Measurements from ENCODE around the gene ATRN. TPM values are rescaled to one million over a fixed set of nuclear protein-coding genes. Genes with fewer than 3 reads are reported as not detected.

Gene ATRN
- total RNA-seq, 2 donors from 2014 or later: 13.5 to 13.8 TPM

DNA sequence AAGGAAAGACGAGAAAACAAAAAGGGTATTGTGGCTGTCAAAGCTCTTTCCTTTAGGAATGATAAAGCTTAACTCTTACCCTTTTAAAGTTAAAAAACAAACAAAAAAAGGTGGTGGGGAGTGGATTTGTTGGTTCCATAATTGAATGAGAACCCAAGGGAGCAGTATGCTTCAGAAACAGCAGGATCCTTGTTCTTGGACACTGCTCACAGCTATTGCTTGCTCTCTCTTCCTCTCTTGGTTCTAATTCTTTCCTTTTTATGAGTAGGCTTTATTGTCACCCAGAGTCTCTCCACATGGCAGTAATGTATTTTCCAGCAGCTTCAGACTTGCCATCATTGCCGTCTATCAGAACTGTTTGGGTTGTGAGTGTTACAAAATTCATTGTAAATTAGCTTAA lies 18.7 kb upstream of the ATRN start:
- Mint-ChIP-seq H3K27me3 (peaks cover 32% of the 10 kb centered on the region), H3K36me3 (ENCODE audit: low read depth) (peaks cover 2% of the 10 kb centered on the region), H3K4me3 (no peak overlapping the region), H3K4me1 (no peaks in the 10 kb centered on the region), H3K27ac (no peak overlapping the region)
- H3K9me3 ChIP-seq (ENCODE audit: control insufficient read depth, low read length, poor library complexity, severe bottlenecking): no peaks in the 10 kb centered on the region
- DNase-seq (no peak), ATAC-seq (no peak)

DNA sequence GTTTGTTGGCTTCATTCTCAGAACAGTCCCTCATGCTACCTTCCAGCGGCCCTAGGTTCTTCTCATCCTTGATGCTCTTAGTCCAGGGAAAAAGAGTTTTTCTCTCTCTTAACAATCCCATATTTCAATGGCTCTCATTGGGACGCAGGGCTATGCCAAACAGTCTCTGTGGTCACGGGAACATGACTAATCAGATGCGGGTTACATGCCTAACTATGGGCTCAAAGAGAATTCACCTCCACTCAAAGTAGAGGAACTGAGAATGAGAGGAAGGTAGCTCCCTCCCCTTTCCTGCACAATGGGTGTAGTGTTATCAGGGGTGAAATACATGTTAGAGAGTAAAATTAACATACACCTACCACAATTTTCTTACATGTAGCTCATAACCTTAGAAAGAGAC lies 18.1 kb upstream of the ATRN start:
- no peak overlapping the region for H3K4me3 Mint-ChIP-seq
- H3K4me1 Mint-ChIP-seq: no peaks in the 10 kb centered on the region
- no peaks in the 10 kb centered on the region for H3K9me3 ChIP-seq (ENCODE audit: control insufficient read depth, low read length, poor library complexity, severe bottlenecking)
- ATAC-seq (no peak), DNase-seq (no peak)
- peaks cover 2% of the 10 kb centered on the region for H3K36me3 Mint-ChIP-seq (ENCODE audit: low read depth)
- no peak overlapping the region for H3K27ac Mint-ChIP-seq
- H3K27me3 Mint-ChIP-seq: peaks cover 32% of the 10 kb centered on the region

DNA sequence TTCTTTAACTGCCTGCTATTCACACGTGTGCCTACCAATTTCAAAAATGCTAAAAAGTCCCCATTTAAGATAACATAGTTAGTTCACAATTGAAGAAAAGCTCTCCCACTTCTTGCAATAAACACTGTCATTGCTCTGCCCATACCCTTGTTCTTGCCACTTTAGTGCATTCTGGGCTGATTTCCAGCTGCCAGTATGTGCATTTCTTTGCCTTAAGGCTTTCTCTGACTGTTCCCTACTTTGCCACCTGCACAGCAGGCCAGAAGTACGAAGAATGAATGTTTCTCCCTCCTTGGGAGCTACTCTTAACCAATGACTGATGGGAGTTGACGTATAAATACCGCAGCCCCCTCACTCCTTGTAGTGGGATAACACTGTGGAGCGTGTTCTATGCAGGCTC lies 16.0 kb upstream of the ATRN start:
- H3K4me3 Mint-ChIP-seq: no peak overlapping the region
- H3K36me3 Mint-ChIP-seq (ENCODE audit: low read depth): peaks cover 2% of the 10 kb centered on the region
- no peak for ATAC-seq
- H3K27ac Mint-ChIP-seq: no peak overlapping the region
- H3K9me3 ChIP-seq (ENCODE audit: control insufficient read depth, low read length, poor library complexity, severe bottlenecking): no peaks in the 10 kb centered on the region
- H3K27me3 Mint-ChIP-seq: peaks cover 36% of the 10 kb centered on the region
- H3K4me1 Mint-ChIP-seq: no peaks in the 10 kb centered on the region
- DNase-seq: no peak

DNA sequence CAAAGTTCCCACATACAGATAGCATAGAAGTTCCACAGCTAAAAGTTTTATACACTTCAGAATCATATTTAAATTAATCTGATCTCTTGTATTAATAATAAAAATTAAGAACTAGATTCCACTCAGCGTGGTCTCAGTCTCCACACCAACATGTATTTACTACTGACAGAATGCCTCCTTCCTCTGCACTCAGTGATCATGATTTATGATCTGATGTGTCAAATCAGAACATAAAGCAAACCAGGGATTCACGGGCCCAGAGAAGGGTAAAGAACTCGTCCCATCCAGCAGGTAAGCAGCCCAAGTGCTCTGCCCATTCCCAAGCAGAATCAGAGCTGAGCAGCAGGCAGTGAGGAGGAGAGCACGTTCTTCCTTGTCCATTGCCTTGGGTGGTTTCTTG lies 14.2 kb upstream of the ATRN start:
- no peak for DNase-seq
- no peak overlapping the region for H3K27ac Mint-ChIP-seq
- no peaks in the 10 kb centered on the region for H3K9me3 ChIP-seq (ENCODE audit: control insufficient read depth, low read length, poor library complexity, severe bottlenecking)
- no peak for ATAC-seq
- no peak overlapping the region for H3K4me3 Mint-ChIP-seq
- H3K4me1 Mint-ChIP-seq: no peaks in the 10 kb centered on the region
- H3K36me3 Mint-ChIP-seq (ENCODE audit: low read depth): peaks cover 2% of the 10 kb centered on the region
- peaks cover 40% of the 10 kb centered on the region for H3K27me3 Mint-ChIP-seq

DNA sequence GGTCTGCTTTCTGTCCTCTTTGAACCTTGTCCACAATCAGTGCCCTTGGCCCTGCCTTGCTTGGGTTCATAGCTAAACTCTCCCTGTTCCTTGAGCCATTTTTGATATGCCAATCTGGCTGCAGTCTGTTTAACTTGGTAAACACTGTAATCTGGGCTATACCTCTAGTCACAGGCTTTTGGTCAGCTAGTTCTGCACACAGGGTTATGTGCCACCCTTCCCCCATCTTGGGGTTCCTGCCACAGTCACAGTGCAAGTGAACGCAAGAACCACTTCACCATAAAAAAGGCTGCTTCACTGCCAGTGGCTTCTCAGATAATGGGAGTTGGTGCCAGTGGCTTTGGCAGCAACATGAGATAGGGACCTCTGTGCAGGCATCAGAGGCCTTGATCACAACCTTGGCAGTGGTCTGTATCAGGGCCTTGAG lies 10.9 kb upstream of the ATRN start:
- Mint-ChIP-seq H3K4me3 (no peak overlapping the region), H3K27me3 (peaks cover 20% of the 10 kb centered on the region), H3K27ac (no peak overlapping the region), H3K4me1 (no peaks in the 10 kb centered on the region), H3K36me3 (ENCODE audit: low read depth) (no peaks in the 10 kb centered on the region)
- DNase-seq (no peak), ATAC-seq (no peak)
- H3K9me3 ChIP-seq (ENCODE audit: control insufficient read depth, low read length, poor library complexity, severe bottlenecking): no peaks in the 10 kb centered on the region

DNA sequence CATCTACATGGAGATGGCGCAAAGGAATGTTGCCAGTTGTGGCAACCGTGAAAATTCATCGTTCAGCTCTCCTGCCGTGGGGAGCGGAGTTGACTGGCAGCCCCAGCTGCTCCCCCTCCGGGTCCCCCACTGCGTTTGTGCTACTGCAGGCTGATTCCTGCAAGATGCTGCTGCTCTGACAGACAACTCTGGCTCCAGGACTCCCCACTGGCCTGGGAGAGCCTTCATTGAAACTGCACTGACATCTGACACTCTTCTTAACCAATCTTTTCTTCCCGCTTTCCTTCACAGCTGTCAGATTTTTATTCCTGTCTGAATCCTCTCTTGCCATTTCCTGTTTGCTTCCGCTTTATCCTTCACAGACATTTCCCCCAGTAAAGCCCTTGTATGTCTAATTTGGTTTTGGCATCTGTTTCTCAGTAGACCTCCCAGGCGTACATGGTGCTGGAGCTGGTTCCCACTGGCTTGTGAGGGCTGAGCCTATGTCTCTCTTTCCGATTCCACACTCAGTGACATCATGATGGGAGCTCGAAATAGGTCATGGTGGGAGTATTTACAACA lies 9.5 kb upstream of the ATRN start:
- H3K9me3 ChIP-seq (ENCODE audit: control insufficient read depth, low read length, poor library complexity, severe bottlenecking): no peaks in the 10 kb centered on the region
- Mint-ChIP-seq H3K4me1 (peaks cover 4% of the 10 kb centered on the region), H3K36me3 (ENCODE audit: low read depth) (peaks cover 3% of the 10 kb centered on the region), H3K27ac (no peak overlapping the region), H3K27me3 (peaks cover 17% of the 10 kb centered on the region), H3K4me3 (no peak overlapping the region)
- DNase-seq (no peak), ATAC-seq (no peak)

DNA sequence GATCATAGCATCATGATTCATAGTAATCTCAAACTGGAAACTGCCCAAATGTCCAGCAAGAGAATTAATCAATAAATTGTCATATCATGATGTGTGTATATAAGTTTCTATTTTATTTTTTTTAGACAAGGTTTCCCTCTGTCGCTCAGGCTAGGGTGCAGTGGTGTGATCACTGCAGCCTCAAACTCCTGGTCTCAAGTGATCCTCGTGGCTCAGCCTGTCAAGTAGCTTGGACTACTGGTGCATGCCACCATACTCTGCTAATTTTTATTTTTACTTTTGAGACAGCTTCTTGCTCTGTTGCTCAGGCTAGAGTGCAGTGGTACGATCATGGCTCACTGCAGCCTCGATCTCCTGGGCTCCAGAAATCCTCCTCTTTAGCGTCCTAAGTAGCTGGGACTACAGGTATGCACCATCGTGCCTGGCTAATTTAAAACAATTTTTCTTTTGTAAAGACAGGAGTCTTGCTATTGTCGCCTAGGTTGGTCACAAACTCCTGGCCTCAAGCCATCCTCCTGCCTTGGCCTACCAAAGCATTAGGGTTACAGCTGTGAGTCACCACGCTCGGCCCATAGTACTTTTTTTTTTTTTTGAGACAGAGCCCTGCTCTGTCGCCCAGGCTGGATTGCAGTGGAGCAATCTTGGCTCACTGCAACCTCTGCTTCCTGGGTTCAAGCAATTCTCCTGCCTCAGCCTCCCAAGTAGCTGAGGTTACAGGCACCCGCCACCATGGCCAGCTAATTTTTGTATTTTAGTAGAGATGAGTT lies 8.7 kb upstream of the ATRN start:
- H3K27me3 Mint-ChIP-seq: peaks cover 17% of the 10 kb centered on the region
- H3K27ac Mint-ChIP-seq: no peak overlapping the region
- H3K4me1 Mint-ChIP-seq: peaks cover 4% of the 10 kb centered on the region
- H3K36me3 Mint-ChIP-seq (ENCODE audit: low read depth): peaks cover 3% of the 10 kb centered on the region
- H3K4me3 Mint-ChIP-seq: no peak overlapping the region
- H3K9me3 ChIP-seq (ENCODE audit: control insufficient read depth, low read length, poor library complexity, severe bottlenecking): no peaks in the 10 kb centered on the region
- DNase-seq (no peak), ATAC-seq (no peak)

DNA sequence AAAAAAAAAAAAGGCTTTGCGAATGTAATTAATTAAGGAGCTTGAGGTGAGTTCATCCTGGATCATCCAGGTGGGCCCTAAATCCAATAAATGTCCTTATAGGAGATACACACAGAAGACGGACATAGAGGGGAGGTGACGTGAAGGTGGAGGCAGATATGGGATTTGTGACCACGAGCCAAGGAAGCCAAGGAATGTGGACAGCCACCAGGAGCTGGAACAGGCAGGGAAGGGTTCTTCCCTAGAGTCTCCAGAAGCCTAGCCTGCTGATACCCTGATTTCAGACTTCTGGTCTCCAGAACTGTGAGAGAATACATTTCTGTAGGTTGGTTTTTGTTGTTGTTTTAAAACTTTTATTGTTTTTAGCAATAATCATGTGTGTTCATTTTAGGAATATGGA lies 6.7 kb upstream of the ATRN start:
- Mint-ChIP-seq H3K27me3 (peaks cover 13% of the 10 kb centered on the region), H3K4me1 (peaks cover 4% of the 10 kb centered on the region), H3K27ac (no peak overlapping the region), H3K36me3 (ENCODE audit: low read depth) (peaks cover 3% of the 10 kb centered on the region), H3K4me3 (no peak overlapping the region)
- H3K9me3 ChIP-seq (ENCODE audit: control insufficient read depth, low read length, poor library complexity, severe bottlenecking): no peaks in the 10 kb centered on the region
- ATAC-seq (no peak), DNase-seq (no peak)

DNA sequence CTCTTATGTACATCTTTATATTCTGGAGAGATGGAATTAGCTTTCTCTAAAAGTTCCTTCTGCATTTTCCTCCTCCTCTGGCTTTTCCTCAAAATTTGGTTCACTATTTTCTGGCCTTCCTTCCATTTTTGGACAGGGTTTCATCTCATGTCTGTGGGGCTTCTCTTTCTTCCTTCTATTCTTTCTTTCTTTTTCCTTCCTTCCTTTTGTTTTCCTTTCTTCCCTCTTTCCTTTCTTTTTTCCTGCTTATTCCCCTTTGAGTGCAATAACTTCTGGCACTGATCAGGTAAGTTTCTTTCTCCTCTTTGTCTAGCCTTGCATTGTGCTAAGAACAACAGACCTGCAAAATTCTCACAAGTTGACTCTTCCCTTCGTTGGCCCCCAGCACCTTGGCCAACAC lies 5.5 kb upstream of the ATRN start:
- H3K4me3 Mint-ChIP-seq: no peak overlapping the region
- H3K27ac Mint-ChIP-seq: no peak overlapping the region
- DNase-seq (no peak), ATAC-seq (no peak)
- H3K4me1 Mint-ChIP-seq: peaks cover 5% of the 10 kb centered on the region
- H3K27me3 Mint-ChIP-seq: peaks cover 13% of the 10 kb centered on the region
- no peaks in the 10 kb centered on the region for H3K9me3 ChIP-seq (ENCODE audit: control insufficient read depth, low read length, poor library complexity, severe bottlenecking)
- H3K36me3 Mint-ChIP-seq (ENCODE audit: low read depth): peaks cover 3% of the 10 kb centered on the region

DNA sequence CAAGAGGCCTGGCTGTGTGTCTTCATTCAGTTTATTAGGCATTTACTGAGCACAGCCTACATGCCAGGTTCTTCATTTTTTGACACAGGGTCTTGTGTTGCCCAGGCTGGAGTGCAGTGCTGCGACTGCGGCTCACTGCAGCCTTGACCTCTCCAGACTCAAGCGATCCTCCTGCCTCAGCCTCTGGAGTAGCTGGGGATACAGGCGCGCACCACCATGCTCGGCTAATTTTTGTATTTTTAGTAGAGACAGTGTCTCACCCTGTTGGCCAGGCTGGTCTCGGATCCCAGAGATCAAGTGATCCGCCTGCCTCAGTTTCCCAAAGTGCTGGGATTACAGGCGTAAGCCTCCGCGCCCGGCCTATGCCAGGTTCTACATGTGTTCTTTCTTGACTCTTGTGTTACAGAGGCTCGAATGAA lies 601 bp upstream of the ATRN start:
- Mint-ChIP-seq H3K4me1 (peaks cover 37% of the 10 kb centered on the region), H3K4me3 (peak overlapping the region; percentile 95), H3K27ac (peak overlapping the region; percentile 92), H3K27me3 (peaks cover 6% of the 10 kb centered on the region), H3K36me3 (ENCODE audit: low read depth) (peaks cover 5% of the 10 kb centered on the region)
- DNase-seq (no peak), ATAC-seq (no peak)
- H3K9me3 ChIP-seq (ENCODE audit: control insufficient read depth, low read length, poor library complexity, severe bottlenecking): no peaks in the 10 kb centered on the region

DNA sequence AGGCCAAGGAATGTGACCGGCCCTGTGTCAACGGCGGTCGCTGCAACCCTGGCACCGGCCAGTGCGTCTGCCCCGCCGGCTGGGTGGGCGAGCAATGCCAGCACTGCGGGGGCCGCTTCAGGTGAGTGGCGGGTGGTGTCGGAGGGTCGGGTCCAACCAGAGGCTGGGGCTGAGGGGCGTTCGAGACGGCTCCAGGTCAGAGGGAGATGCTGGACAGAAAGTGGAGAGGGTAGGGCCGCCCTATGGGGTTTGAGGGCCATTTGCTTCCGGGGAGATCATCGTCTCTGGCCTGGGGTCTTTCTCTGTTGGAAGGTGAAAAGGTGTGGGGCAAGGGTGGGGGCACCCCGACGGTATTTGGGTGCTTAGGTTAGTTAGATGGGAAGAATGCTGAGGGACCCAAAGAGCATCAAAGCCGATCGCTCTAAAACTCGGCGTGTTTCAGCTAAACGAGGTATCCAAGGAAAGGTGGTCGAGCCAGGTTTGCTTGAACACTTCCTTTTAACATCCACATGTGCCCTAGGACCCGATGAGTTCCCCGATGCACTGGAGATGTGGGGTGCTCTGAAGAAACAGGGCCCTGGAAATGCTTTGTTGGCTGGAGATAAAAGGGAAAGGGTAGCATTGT lies 691 bp downstream of the ATRN start:
- H3K9me3 ChIP-seq (ENCODE audit: control insufficient read depth, low read length, poor library complexity, severe bottlenecking): no peaks in the 10 kb centered on the region
- Mint-ChIP-seq H3K36me3 (ENCODE audit: low read depth) (peaks cover 2% of the 10 kb centered on the region), H3K4me3 (peak overlapping the region; percentile 95), H3K4me1 (peaks cover 34% of the 10 kb centered on the region), H3K27ac (peak overlapping the region; percentile 92), H3K27me3 (no peaks in the 10 kb centered on the region)
- no peak for ATAC-seq
- no peak for DNase-seq

DNA sequence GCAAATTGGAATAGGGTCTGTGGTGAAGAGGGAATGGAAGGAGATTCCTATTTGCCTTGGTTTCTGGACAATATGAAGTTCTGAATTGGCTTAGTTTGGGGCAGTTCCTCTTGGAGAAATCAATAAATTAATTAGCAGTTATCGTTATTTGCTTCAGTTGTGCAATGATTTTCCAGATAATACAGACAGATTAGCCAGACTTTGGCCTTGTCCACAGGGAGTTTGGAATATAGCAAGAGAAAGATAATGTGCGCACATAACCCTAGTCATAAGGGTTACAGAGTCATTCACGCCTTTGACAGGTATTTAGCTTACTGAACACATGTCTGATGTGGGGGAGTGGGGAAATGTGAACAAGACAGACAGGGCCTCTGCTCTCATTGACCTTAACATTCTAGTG lies 1.3 kb downstream of the ATRN start:
- H3K27ac Mint-ChIP-seq: peak overlapping the region; percentile 92
- DNase-seq (no peak), ATAC-seq (no peak)
- H3K36me3 Mint-ChIP-seq (ENCODE audit: low read depth): peaks cover 2% of the 10 kb centered on the region
- H3K4me3 Mint-ChIP-seq: peak overlapping the region; percentile 95
- no peaks in the 10 kb centered on the region for H3K9me3 ChIP-seq (ENCODE audit: control insufficient read depth, low read length, poor library complexity, severe bottlenecking)
- H3K27me3 Mint-ChIP-seq: no peaks in the 10 kb centered on the region
- peaks cover 34% of the 10 kb centered on the region for H3K4me1 Mint-ChIP-seq

DNA sequence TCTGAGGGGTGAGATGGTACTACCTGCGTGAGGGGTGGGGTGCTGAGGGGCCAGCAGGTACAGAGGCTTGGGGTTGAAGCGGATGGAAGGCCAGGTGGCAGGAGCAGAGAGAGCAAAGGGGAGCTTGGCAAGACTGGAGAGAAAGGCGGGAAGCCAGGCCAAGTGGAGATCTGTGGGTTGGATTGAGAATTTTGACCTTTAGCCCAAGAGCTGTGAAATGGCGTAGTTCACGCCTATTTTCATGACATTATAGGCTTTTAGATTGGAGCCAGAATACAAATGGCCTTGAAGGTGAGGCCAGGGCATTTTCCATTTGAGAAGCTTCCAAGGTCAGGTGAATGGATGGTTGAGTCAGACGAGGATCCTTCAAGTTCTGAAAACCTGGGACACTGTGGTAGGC lies 2.5 kb downstream of the ATRN start:
- Mint-ChIP-seq H3K36me3 (ENCODE audit: low read depth) (peaks cover 2% of the 10 kb centered on the region), H3K27ac (peak overlapping the region; percentile 92), H3K4me1 (peaks cover 35% of the 10 kb centered on the region), H3K27me3 (no peaks in the 10 kb centered on the region), H3K4me3 (peak overlapping the region; percentile 36)
- DNase-seq (no peak), ATAC-seq (no peak)
- H3K9me3 ChIP-seq (ENCODE audit: control insufficient read depth, low read length, poor library complexity, severe bottlenecking): no peaks in the 10 kb centered on the region

DNA sequence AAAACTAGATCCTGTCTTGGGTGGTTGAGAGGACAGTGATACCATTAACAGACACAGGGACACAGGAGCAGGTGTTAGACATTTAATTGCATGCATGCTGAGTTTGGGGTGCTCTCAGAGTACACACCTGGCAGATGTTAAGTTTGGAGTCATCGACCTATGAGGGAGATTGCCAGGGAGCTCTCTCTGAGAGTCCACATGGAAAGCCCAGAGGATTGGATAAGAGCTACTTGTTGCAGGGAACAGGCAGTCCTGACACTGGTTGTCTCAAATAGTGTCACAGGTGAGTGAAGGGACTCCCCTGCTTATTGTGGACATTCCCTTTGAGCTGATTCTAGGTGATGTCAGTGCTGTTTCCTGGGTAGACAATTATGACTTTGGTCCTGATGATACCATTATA lies 3.1 kb downstream of the ATRN start:
- Mint-ChIP-seq H3K27me3 (no peaks in the 10 kb centered on the region), H3K36me3 (ENCODE audit: low read depth) (peaks cover 4% of the 10 kb centered on the region), H3K27ac (peak overlapping the region; percentile 92), H3K4me3 (no peak overlapping the region), H3K4me1 (peaks cover 38% of the 10 kb centered on the region)
- ATAC-seq (no peak), DNase-seq (no peak)
- no peaks in the 10 kb centered on the region for H3K9me3 ChIP-seq (ENCODE audit: control insufficient read depth, low read length, poor library complexity, severe bottlenecking)
